ENCODE measurements around the gene TULP1.

TULP1 gene

DNA sequence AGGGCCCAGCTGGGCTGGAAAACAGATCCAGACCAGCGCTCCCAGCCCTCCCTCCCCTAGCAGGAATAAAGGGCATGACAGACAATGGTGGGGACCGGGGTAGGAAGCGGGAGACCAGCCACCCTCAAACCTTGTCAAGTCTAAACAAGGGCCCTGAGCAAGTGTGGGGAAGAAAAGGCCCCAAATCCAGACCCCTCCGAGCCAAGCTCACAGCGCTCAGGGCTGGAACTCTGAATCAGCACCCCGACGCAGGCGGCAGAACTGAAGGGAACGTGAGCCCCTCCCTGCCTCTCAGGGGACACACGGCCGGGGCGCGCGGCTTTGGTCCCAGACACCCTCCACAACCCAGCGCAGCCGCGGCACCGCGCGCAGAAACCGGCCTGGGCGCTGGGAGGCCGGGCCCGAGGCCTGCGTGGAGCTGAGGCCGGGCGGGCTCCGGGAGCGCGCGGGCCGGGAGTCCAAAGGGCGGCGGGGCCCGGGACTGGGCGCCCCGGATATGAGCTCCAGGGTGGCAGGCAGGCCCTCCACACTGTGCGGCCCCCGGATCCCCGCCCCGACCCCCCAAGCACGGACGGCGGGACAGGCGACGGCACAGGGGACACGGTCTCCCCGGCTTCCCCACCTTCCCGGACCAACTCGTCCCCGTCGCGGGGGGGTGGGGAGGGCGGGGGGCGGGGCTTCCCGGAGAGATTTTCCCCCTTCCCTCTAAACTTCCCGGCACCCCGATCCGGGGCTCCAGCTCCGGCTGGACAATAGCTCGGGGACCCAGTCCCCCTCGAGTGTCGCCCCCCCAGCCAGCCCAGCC lies 16.5 kb downstream of the TULP1 start:
- no peak for DNase-seq

DNA sequence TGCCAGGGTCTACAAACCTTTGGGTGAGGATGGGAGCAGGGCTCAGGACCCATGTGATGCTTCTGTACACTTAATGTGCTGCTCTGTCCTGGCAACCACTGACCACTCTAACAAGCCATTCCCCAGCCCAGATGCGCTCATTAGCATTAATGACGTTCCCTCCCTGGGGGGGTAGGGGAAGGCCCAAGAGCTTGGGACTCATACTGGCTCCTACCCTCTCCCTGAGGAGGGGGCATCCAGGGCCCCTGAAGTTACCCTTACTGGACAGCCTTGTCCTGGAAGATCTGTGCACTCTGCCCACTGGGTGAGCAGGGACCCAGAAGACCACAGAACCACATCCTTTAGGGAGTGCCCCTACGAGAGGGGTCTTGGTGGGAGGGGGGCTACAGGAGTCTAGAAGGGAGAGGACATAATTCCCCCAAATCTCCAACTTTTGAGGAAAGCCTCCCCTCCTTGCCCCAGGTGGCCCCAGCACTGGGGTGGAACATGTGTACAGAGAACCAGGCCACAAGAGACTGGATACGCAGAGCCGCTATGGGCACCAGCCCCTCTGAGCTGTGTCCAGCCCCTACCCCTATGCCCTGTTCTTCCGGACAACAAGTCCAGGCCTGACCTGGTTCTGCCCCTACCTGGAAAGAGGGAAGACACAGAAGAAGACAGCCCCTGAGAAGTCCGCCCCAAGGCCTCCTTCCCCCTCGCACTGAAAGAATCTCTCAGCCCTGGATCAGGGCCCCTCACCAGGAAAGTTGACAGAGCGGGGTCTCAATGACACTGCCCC lies 17.2 kb downstream of the TULP1 start:
- DNase-seq = no peak

DNA sequence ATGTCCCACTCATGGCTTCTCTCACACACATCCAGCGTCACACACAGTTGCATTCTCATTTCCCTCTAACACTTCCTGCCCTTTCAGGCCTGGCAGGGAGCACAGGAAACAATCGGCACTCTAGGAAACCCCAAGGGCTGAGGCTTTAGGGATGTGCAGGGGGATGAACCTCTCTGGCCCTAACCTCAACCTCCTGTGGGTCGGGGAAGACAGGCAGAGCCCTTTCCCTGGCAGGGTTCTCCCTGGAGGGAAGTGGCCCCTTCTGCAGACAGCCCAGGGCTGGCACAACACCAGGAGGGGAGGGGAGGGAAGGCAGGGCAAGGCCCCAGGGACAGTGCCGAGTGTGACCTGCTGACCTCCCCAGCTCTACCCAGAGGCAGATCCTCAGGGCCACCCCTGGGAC lies 18.5 kb downstream of the TULP1 start:
- DNase-seq = no peak

DNA sequence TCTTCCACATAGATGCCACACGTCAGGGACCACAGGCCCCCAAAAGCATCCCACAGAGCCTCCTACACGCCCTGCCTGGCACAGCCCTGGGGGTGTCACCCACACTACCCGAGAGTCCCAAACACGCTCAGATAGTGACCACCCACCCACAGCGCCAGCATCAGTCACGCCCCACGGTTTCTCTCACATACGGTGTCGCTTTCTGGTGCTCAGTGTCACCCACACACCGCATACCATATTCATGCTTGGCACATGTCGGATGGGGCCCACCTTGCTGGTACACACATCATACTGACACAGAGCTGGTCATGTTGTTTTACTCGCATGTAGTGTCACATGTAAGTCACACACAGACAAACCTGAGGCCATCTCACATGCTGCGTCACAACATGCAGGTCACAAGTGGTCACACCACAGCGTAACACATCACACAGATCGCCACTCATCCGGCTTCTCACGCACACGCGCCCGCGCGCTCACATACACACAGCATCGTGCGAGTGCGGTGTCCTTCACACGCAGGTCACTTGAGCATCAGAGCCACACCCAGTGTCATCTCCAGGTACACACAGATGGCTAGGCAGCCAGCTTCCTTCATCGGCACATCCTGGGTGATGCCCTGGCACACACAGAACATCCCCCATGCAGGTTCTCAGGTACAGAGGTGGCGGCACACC lies 19.3 kb downstream of the TULP1 start:
- DNase-seq = no peak

DNA sequence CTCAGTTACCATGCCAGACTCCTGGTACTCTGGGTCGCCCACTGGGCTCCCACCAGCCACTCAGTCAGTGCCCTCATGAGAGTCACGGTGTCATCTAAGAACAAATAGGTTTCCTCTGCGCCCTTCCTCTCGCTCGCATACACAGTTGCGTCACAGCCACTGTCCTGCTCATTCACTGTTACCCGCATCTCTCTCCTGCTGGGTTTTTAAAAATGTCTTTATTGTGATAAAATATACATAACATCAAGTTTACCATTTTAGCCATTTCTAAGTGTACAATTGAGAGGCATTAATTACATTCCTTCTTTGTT lies 19.8 kb downstream of the TULP1 start:
- no peak for DNase-seq

DNA sequence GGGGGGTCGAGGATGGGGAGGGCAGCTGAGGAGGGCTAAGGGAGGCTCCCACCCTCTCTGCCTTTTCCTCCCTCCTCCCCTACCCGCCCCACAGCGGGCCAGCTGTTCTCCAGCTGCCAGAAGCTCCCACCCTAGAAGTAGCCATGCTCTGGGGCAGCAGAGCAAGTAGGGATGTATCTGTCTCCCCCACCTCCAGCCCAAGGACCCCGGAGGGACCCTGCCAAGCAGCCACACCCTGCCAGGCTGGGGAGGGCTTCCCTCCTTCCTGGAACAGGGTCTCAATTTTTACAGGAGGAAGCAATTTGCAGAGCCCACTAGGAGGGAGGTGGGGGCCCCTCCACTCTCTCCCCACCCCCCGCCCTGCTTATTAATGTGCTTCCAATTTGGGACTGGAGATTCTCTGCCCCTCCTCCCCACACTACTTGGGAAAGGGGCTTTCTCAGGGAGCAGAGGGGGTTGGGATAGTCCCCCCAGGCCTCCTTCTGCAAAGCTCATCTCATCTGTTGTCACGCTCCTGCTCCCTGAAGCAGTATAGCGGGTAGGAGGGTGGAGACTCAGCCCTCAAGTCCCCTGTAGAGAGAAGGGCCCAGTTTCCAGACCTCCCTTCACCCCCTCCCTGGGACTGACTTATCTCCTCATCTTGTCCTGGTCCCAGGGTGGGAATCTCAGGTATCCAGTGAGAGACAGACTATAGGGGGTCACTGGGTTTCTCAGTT lies 20.3 kb downstream of the TULP1 start:
- no peak for DNase-seq

DNA sequence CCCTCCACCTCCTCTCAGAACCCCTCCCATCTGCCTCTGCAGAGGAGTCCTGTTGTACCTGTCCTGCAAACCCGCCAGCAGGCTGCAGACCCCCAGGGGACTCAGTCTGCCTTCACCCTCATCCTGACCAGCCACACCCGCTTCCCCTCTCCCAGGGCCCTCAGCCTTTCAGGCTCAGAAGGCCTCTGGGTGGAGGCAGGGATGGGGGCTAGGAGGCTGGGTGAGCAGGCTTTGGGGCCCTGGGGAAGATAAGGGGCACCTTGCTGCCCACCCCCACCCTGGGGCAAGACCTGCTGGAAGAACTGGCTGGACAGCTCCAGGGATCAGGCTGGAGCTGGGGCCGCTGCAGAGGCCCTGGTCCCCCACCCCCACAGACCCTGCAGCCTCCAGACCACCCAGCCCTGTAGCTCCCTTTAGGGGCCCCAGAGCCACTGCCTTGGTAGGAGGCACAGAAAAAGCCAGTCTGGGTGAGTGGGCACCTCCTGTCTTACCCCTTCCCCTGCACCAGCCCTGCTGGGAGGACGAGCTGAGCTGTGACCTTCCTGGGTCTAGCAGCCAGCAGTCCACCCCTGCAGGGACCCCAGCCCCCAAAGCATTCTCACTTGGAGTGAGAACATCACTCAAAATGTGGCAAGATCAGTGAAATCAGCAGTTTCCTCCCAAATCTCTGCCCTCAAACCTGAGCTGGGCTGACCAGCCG lies 21.0 kb downstream of the TULP1 start:
- DNase-seq = no peak

DNA sequence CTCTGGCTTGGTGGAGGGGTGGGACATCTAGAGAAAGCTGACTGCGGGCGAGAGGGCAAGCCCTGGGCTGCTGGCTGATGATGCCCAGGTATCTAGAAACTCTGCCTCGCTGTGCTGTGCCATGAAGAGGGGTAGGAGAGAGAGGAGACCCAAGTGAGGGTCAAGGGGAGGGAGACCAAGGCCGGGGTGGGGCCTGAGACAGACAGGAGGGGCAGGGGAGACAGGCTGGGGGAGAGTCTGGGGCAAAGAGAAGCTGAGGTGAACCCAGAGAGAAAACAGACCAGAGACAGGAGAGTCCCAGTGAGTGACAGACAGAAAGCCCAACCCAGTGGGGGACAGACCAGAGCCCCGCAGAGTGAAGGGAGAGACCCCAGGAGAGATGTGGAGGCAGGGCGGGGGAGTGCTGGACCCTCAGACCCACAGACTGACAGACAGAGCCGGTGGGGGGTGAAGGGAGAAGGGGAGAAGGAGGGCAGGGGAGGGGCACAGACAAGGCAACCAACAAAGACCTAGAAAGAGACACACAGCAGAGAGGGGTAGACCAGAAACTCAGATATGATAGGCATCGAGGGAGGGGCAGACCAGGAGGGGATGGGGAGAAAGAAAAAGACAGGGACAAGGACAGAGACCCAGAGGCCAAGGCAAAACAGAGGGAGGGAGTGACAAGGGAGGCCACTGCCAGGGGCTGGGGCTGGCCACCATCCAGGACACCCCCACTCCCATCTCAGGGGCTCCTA lies 21.7 kb downstream of the TULP1 start:
- DNase-seq = no peak

DNA sequence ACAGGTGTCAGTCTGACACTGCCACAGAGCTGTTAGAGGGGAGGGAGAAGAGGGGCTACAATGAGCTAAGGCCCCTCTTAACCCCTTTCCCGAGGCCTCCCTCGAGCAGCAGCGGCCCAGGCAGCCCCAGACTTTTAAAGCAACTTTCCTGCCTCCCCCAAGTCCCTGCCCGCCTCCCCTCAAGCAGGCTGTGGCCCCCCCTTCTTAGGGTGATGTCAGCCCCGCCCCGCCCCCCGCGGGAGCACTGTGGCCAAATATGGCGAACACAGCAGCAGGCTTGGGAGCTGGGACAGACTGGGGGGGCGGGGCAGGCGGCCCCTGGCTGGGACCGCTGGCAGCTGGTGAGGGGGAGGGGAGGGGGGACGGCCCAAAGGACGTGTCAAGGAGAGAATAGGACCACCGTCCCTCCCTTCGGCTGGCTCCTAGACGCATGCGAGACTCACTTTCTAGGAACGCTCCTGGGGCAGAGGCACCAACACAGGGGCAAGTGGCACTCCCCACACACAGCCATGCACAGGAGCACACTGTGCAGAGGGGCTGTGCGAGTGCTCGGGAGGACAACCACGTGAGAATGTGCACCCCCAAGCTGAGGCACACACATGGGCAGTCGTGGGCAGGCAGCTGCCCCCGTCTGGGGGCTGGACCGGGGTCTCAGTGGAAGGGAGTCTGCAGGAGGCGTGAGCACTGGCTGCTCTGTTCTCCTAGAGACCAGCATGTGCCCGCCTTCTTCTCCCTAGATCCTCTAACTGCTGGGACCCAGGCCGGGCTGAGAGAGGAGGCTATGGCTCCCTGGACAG lies 22.5 kb downstream of the TULP1 start:
- no peak for DNase-seq

DNA sequence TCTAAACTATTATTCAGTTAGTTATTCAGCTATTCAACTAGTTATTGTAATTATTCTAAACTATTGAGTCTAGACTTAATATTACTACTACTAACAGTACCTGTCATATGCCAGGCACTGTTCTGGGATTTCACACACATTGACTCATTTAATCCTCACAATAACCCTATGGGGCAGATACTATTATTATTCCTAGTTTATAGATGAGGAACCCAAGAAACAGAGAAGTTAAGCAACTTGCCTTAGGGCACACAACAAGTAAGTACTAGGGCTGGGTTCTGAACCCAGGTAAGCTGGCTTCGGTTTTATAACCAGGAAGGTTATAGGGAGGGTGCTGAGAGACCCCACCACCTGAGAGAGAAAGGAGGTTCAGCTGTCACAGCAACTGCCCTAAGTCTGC lies 23.6 kb downstream of the TULP1 start:
- no peak for DNase-seq

DNA sequence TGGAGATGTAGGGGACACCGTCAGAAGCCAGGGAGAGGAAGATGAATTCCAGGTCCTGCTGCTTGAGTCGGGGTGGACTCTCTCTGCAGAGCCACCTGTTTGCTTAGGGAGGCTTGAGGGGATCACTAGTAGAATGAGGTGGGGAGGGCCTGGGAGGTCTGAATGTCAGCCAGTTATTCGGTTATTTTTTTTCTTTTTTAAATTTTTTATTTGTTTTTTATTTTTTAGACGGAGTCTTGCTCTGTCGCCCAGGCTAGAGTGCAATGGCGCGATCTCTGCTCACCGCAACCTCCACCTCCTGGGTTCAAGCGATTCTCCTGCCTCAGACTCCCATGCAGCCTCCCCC lies 24.2 kb downstream of the TULP1 start:
- DNase-seq = no peak

DNA sequence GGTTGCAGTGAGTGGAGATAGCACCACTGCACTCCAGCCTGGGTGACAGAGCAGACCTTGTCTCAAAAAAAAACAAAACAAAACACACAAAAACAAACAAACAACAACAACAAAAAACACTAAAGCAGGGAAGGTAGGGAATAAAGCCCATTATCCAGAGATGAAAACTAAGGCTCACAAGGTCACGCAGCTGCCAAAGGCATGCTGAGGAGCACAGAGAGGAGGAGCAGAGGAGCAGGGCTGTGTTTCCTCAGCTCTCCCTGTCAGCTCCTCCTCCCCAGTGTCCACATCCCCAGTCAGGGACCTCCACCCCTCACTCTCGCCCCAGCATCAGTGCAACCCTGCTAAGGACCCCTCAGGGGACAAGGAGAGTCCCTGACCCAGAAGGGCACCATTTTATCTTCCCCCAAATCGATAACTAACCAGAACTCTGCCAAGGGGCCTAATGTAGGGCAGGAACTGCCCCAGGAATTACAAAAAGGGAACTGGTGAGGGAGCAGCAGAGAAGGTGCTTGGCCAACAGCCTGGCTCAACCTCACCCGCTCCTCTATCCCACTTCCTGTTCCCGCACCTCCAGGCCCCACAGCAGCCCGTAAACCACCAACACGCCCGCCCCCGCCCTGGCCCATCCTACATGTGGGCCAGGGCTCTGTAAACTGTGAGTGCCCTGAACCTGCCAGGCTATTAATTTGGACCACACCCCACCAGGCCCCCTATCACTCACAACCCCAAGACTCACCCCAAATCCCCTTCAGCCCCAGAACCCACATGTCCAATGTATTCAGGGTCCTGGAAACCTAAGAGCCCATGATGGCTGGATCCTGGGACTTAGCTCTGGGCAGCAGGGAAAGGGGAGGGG lies 24.8 kb downstream of the TULP1 start:
- no peak for DNase-seq

DNA sequence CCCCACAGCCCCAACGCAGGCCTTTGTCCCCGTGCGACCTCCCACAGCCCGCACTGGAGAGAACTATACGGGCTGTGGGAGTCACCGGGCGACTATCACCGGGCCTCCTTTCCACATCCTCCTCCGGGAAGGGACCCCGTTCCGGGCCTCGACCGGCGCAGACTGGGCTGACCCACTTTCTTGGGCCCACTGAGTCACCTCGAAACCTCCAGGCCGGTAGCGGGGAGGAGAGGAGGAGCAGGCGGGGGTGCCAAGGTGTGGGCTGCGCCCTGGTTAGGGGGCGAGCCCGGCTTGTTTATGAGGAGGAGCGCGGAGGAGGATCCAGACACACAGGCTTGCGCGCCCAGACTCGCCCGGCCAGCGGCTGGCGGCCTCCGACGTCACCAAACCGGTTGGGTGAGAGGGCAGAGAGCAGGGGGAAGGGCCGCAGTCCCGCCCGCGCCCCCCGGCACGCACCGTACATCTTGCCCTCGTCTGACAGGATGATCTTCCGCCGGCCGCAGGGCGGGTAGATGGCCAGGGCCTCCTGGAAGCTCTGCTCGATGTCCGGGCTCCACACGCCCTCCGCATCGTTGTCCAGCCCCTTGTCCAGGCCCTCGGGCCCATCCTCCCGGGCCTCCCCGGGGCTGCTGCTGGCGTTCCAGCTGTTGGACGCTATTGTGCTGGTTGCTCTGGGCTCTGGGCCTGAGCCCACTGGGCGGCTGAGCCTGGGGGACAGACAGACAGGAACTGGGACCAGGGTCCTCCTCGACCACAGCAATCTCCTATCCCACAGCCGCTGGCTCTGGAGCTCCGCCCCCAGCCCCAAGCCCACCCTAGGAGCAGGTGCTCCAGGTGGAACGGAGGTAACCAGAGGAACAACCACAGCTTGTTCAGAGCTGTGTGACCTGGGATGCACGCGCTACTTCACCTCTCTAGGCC lies 26.4 kb downstream of the TULP1 start:
- DNase-seq = no peak

DNA sequence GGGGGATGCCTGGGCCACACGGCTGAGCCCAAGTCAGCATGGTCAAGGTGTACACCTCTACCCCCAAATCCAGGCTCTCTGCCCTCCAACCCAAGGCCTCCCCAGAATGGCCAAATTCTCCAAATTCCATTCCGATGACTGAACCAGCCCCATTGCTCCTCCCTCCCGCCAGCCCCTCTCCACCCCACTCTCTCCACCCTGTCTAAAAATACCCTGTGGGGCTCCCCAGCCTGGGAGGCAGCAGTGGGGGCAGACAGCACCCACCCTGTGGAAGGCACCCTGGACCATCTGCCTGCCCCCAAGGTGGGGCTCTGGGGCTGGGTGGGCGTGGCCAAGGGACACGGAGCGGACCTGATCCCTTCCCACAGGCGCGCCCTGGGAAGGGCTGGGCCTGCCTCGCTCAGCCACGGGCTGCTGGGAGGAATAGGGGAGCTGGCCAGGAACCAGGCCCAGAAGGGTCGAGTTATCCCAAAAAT lies 27.3 kb downstream of the TULP1 start:
- no peak for DNase-seq

DNA sequence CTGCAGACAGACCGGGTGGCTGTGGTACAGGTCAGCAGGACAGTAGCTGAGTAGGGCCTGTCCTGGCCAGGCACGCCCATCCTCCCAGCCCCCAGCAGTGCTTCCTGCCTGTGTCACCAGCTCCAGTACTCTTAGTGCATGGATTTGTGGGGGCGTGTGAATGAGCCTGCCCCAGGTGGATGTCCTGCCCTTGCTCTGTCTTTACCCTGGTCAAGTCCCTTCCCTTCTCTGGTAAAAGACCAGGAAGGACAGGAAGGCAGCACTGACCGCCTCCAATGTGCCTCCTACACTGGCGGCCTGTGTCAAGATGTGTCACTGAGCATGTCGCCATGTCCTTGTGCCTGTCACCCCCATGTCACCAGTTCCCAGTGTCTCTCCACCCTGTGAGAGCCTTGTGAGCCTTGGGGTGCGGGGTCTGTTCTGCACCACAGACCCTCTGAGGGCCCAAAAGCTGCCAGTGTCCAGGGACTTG lies 27.7 kb downstream of the TULP1 start:
- DNase-seq = no peak

DNA sequence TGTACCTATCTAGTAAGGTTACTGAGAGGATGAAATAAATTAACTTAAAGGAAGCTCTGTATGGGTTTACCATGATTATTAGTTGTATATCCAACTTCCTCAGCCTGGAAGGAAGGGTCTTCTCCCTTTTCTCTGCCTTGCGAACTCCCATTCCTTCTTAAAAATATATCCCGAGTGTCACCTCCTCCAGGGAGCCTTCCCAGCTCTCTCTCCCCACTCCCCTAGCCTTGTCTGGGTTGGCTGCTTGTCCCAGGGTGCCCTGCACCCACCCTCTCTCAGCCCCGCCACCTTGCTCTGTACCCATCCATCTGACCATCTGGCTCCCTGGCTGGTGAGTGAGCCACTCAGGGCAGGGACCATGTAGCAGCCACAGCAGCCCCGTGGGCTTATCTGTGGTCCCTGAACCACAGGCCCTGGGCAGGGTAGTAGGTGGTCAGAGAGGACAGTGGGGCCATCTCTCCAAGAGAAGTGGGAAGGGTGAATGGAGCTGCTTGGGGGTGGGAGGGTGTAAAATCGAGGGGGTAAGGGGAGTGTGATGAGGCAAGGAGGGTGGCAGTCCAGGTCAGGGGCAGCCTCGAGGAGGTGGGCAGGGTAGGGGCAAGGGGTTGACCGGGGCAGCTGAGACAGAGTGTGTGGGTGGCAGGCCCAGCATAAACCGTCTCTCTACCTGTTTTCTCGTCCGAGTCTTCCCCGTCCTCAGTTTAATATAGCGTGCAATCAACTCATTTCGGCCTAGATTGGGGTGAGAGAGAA lies 28.6 kb downstream of the TULP1 start:
- no peak for DNase-seq

DNA sequence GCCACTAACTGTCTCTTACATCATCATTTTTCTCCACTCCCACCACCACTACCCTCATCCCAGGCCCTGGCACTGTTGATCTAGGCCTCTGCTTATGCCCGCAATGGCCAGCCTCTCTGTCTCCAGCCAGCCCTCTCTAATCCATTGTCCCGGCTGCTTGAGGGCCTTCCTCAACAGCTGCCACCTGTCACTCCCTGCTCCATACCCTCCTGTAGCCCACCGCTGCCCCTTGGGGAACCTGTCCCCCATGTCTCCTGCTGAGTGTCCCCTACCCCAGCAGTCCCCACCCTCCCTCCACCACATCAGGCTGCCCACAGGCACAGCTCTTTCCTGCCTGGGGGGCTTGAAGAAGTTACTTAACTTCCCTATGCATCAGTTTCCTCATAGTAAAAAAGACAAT lies 29.2 kb downstream of the TULP1 start:
- no peak for DNase-seq

DNA sequence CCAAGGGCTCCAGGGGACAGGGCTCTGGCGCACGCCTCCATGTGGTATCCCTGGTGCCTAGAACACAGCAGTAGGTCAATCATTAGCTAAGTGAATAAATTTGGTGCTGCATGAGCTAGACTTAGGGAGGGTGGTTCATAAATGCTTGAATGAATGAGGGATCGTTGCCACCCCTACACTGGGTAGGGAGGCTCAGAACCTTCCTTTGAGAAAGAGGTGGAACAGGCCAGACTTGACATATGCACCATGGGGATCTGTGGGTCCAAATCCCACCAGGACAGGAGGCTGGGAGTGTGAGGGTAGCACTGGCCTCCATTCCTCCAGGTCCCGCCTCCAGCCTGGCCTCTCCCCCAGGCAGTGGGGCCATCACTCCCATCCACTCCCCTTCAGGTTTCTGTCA lies 29.6 kb downstream of the TULP1 start:
- no peak for DNase-seq
